ENCODE data around the gene NELL2. TPM values are rescaled to one million over a fixed set of nuclear protein-coding genes. Genes with fewer than 3 reads are reported as not detected.

NELL2 gene
- total RNA-seq, 2 experiments from 2014 or later: 0.95 to 1.8 TPM

GRCh38 chr12:44525806-44526654 lies 350.1 kb downstream of the NELL2 start:
- H3K9me3 ChIP-seq (ENCODE audit: low read length): no peaks in the 10 kb centered on the region
- ChIA-PET CTCF (ENCODE audit: unreplicated experiment) (no interaction called here), POLR2A (interaction anchor here (0.5 to 0.7 kb wide), 2 partner anchors 12 to 264 kb away, joined by 3 read pairs; no protein-coding TSS in a partner anchor)
- no peaks in the 10 kb centered on the region for H3K9me2 ChIP-seq (ENCODE audit: insufficient read depth, low read length)
- no peak for DNase-seq (ENCODE audit: low spot score)
- H3K4me1 ChIP-seq (ENCODE audit: insufficient read depth, low read length, poor library complexity, severe bottlenecking): no peaks in the 10 kb centered on the region
- intact Hi-C loops (cut with micrococcal nuclease; ENCODE audit: unreplicated experiment): no loop called here
- no peaks in the 10 kb centered on the region for H4K20me1 ChIP-seq (ENCODE audit: insufficient read depth, low read length)
- no peak overlapping the region for H3K4me3 ChIP-seq (ENCODE audit: low read depth, low read length, poor library complexity, severe bottlenecking)
- no peak for TF ChIP-seq EZH2phosphoT487 (IDR thresholded peaks at IDR 0.05; ENCODE audit: borderline replicate concordance, low read depth, low read length)
- TF ChIP-seq, protein P1, sequence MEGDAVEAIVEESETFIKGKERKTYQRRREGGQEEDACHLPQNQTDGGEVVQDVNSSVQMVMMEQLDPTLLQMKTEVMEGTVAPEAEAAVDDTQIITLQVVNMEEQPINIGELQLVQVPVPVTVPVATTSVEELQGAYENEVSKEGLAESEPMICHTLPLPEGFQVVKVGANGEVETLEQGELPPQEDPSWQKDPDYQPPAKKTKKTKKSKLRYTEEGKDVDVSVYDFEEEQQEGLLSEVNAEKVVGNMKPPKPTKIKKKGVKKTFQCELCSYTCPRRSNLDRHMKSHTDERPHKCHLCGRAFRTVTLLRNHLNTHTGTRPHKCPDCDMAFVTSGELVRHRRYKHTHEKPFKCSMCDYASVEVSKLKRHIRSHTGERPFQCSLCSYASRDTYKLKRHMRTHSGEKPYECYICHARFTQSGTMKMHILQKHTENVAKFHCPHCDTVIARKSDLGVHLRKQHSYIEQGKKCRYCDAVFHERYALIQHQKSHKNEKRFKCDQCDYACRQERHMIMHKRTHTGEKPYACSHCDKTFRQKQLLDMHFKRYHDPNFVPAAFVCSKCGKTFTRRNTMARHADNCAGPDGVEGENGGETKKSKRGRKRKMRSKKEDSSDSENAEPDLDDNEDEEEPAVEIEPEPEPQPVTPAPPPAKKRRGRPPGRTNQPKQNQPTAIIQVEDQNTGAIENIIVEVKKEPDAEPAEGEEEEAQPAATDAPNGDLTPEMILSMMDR (conservative IDR thresholded peaks at IDR 0.05; ENCODE audit: low read length): no peak
- H3K27ac ChIP-seq (ENCODE audit: low read depth, low read length, poor library complexity, severe bottlenecking): no peak overlapping the region
- no peak overlapping the region for H3K4me2 ChIP-seq (ENCODE audit: low read length)
- no TSS peak for BruUV-seq (replicated peaks)
- H3K79me2 ChIP-seq (ENCODE audit: insufficient read depth, low read depth, low read length): no peaks in the 10 kb centered on the region
- H3K36me3 ChIP-seq (ENCODE audit: insufficient read depth, low read length): no peaks in the 10 kb centered on the region
- no peak overlapping the region for H2AFZ ChIP-seq (ENCODE audit: low read length)

- ChIA-PET POLR2A (interaction anchor here (0.6 kb wide), 1 partner anchor 384 kb away, joined by 3 read pairs; no protein-coding TSS in a partner anchor), CTCF (ENCODE audit: unreplicated experiment) (no interaction called here)
- Histone ChIP-seq H3K4me1 (ENCODE audit: insufficient read depth, low read length, poor library complexity, severe bottlenecking) (no peaks in the 10 kb centered on the region), H3K9me3 (ENCODE audit: low read length) (no peaks in the 10 kb centered on the region), H3K4me3 (ENCODE audit: low read depth, low read length, poor library complexity, severe bottlenecking) (no peak overlapping the region), H3K4me2 (ENCODE audit: low read length) (no peak overlapping the region), H3K9me2 (ENCODE audit: insufficient read depth, low read length) (no peaks in the 10 kb centered on the region), H3K36me3 (ENCODE audit: insufficient read depth, low read length) (no peaks in the 10 kb centered on the region), H4K20me1 (ENCODE audit: insufficient read depth, low read length) (no peaks in the 10 kb centered on the region), H3K27ac (ENCODE audit: low read depth, low read length, poor library complexity, severe bottlenecking) (no peak overlapping the region), H2AFZ (ENCODE audit: low read length) (no peak overlapping the region), H3K79me2 (ENCODE audit: insufficient read depth, low read depth, low read length) (no peaks in the 10 kb centered on the region)
- no TSS peak for BruUV-seq (replicated peaks)
- TF ChIP-seq, protein P1 (conservative IDR thresholded peaks at IDR 0.05; ENCODE audit: low read length): no peak
- DNase-seq (ENCODE audit: low spot score): no peak
- intact Hi-C loops (cut with micrococcal nuclease; ENCODE audit: unreplicated experiment): no loop called here
Measured at GRCh38 chr12:44523828-44524227, 352.3 kb downstream of the NELL2 start.

GRCh38 chr12:44521702-44522101 lies 354.4 kb downstream of the NELL2 start:
- ChIA-PET CTCF (ENCODE audit: unreplicated experiment) (no interaction called here), POLR2A (interaction anchor here (0.7 to 0.9 kb wide), 3 partner anchors 16 to 384 kb away, joined by 3 read pairs; no protein-coding TSS in a partner anchor)
- H3K4me2 ChIP-seq (ENCODE audit: low read length): no peak overlapping the region
- H4K20me1 ChIP-seq (ENCODE audit: insufficient read depth, low read length): no peaks in the 10 kb centered on the region
- no peaks in the 10 kb centered on the region for H3K79me2 ChIP-seq (ENCODE audit: insufficient read depth, low read depth, low read length)
- no peaks in the 10 kb centered on the region for H3K36me3 ChIP-seq (ENCODE audit: insufficient read depth, low read length)
- no peak overlapping the region for H3K4me3 ChIP-seq (ENCODE audit: low read depth, low read length, poor library complexity, severe bottlenecking)
- no peaks in the 10 kb centered on the region for H3K9me2 ChIP-seq (ENCODE audit: insufficient read depth, low read length)
- intact Hi-C loops (cut with micrococcal nuclease; ENCODE audit: unreplicated experiment): no loop called here
- no peak overlapping the region for H2AFZ ChIP-seq (ENCODE audit: low read length)
- DNase-seq (ENCODE audit: low spot score): no peak
- no TSS peak for BruUV-seq (replicated peaks)
- H3K4me1 ChIP-seq (ENCODE audit: insufficient read depth, low read length, poor library complexity, severe bottlenecking): no peaks in the 10 kb centered on the region
- TF ChIP-seq, protein P1 (conservative IDR thresholded peaks at IDR 0.05; ENCODE audit: low read length): no peak
- no peak for TF ChIP-seq EZH2phosphoT487 (IDR thresholded peaks at IDR 0.05; ENCODE audit: borderline replicate concordance, low read depth, low read length)
- H3K27ac ChIP-seq (ENCODE audit: low read depth, low read length, poor library complexity, severe bottlenecking): no peak overlapping the region
- H3K9me3 ChIP-seq (ENCODE audit: low read length): no peaks in the 10 kb centered on the region

Measured in OCI-LY7 (cell line).